Gastroesophageal sphincter (tissue), 3 donors: ENCODE measurements around the gene C12orf42.

ENCODE experiments used
- EP300 ChIP-seq: sonication (generic); formaldehyde crosslinking; IDR thresholded peaks from one replicate; pipeline ENCODE4 v1.6.1; 2017; ENCODE audit warnings: antibody characterized with exemption, mild to moderate bottlenecking
- POLR2AphosphoS5 ChIP-seq: sonication (generic); formaldehyde crosslinking; IDR thresholded peaks from one replicate; pipeline ENCODE4 v1.6.1; 2017; ENCODE audit warnings: antibody characterized with exemption
- TF ChIP-seq, protein P1 (sequence below), 4 experiments: fragments of 200-600 bp in 2 of 4; fragments of 450-650 bp in 2 of 4; sonication (generic) in 1 of 4; IDR thresholded peaks; one replicate each; pipeline ENCODE4 v1.5.1; 2017 to 2019; ENCODE audit warnings: antibody characterized with exemption in 4 of 4, mild to moderate bottlenecking in 2 of 4, moderate library complexity in 2 of 4

DNA sequence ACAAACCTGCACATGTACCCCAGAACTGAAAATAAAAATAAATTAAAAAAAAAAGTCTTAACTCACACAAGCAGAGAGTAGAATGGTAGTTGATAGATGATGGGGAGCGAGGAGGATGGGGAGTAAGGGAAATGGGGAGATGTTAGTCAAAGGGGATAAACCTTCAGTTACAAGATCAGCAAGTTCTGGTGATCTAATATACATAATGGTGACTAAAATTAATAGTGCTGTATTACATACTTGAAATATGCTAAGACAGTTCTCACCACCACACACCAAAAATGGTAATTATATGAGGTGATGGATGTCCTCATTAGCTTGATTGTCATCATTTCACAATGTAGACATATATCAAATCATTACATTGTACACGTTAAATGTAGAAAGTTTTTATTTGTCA, 3.2 kb upstream of the C12orf42 start:
- TF ChIP-seq POLR2AphosphoS5 (no peak), EP300 (no peak)
- TF ChIP-seq, protein P1, sequence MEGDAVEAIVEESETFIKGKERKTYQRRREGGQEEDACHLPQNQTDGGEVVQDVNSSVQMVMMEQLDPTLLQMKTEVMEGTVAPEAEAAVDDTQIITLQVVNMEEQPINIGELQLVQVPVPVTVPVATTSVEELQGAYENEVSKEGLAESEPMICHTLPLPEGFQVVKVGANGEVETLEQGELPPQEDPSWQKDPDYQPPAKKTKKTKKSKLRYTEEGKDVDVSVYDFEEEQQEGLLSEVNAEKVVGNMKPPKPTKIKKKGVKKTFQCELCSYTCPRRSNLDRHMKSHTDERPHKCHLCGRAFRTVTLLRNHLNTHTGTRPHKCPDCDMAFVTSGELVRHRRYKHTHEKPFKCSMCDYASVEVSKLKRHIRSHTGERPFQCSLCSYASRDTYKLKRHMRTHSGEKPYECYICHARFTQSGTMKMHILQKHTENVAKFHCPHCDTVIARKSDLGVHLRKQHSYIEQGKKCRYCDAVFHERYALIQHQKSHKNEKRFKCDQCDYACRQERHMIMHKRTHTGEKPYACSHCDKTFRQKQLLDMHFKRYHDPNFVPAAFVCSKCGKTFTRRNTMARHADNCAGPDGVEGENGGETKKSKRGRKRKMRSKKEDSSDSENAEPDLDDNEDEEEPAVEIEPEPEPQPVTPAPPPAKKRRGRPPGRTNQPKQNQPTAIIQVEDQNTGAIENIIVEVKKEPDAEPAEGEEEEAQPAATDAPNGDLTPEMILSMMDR (IDR thresholded peaks at IDR 0.05) = no peak
